ENCODE results near the gene ELOF1. TPM values are rescaled to one million over a fixed set of nuclear protein-coding genes. Genes with fewer than 3 reads are reported as not detected.

The ELOF1 gene
- total and polyA plus RNA-seq, 2 donors (not counting 3 experiments of a cell fraction or from before 2014, with no cell fraction given) = 49.9 to 80.2 TPM

- no peak for DNase-seq (ENCODE audit: low read depth, low spot score)
- no peak overlapping the region for H2AFZ ChIP-seq (ENCODE audit: low read depth, low read length)
- no peak overlapping the region for H3K4me3 ChIP-seq (replicated peaks in 1 of 3; ENCODE audit: insufficient read depth in 1 of 3, low read depth in 1 of 3, low read length in 3 of 3)
- peaks cover 9% of the 10 kb centered on the region for H3K4me1 ChIP-seq (ENCODE audit: control insufficient read depth, extremely low read depth, insufficient read depth, low read length)
- no peak for FAIRE-seq
- ChIA-PET POLR2A (no interaction called here), CTCF (no interaction called here)
- peaks cover 24% of the 10 kb centered on the region for H3K79me2 ChIP-seq (ENCODE audit: control insufficient read depth, insufficient read depth, low read length)
- dilution Hi-C loops (cut with MboI; ENCODE audit: extremely low pct_ligation_motif_present, low sequenced_read_pairs) (no loop called here), intact Hi-C loops (cut with micrococcal nuclease) (no loop called here)
- H3K36me3 ChIP-seq (ENCODE audit: control insufficient read depth in 2 of 2, extremely low read depth in 1 of 2, insufficient read depth in 2 of 2, low read length in 2 of 2) = peaks cover 0 to 20% of the 10 kb centered on the region in 2 experiments
- BruUV-seq (replicated peaks) = no TSS peak
- H3K9me3 ChIP-seq (replicated peaks; ENCODE audit: control insufficient read depth, insufficient read depth, low read length) = no peaks in the 10 kb centered on the region
- H3K27ac ChIP-seq (ENCODE audit: insufficient read depth, low read depth, low read length) = no peak overlapping the region
- H3K9me1 ChIP-seq (replicated peaks; ENCODE audit: control insufficient read depth, extremely low read depth, insufficient read depth, low read length) = no peaks in the 10 kb centered on the region
- no peak overlapping the region for H3K4me2 ChIP-seq (ENCODE audit: insufficient read depth, low read length)
- H4K20me1 ChIP-seq (replicated peaks; ENCODE audit: control insufficient read depth, extremely low read depth, insufficient read depth, low read length) = no peaks in the 10 kb centered on the region
- H3K9ac ChIP-seq (replicated peaks; ENCODE audit: extremely low read depth, insufficient read depth, low read length) = no peak overlapping the region
- no peaks in the 10 kb centered on the region for H3K27me3 ChIP-seq (ENCODE audit: control insufficient read depth in 2 of 2, insufficient read depth in 2 of 2, low read length in 2 of 2)
- no peak for TF ChIP-seq FOS (IDR thresholded peaks at IDR 0.05; ENCODE audit: borderline replicate concordance, insufficient read depth, low read length)
- no peak for TF ChIP-seq POLR2A (IDR thresholded peaks at IDR 0.05; ENCODE audit: low read depth, low read length)
- TF ChIP-seq CTCF (IDR thresholded peaks at IDR 0.05; ENCODE audit: extremely low read depth in 1 of 2, insufficient read depth in 1 of 2, low read depth in 1 of 2, low read length in 2 of 2) = no peak
- TF ChIP-seq EZH2 (IDR thresholded peaks at IDR 0.05; ENCODE audit: borderline replicate concordance, low read depth, low read length, severe bottlenecking) = no peak
- no peak for TF ChIP-seq GATA2 (IDR thresholded peaks at IDR 0.05; ENCODE audit: insufficient read depth, insufficient read length, low read depth, low read length)
- TF ChIP-seq MAX (IDR thresholded peaks at IDR 0.05; ENCODE audit: insufficient read depth, insufficient read length) = no peak
- no peak for TF ChIP-seq MYC (IDR thresholded peaks at IDR 0.05; ENCODE audit: low read depth, low read length)
- TF ChIP-seq JUN (IDR thresholded peaks at IDR 0.05; ENCODE audit: borderline replicate concordance, insufficient read depth, insufficient read length, low read depth) = no peak
- TF ChIP-seq POLR2AphosphoS5 (IDR thresholded peaks at IDR 0.05; ENCODE audit: insufficient read depth, low read depth, low read length) = no peak
Measured at GRCh38 chr19:11555246-11555645, 3.8 kb downstream of the ELOF1 start.
